HG03457 (cell line): ENCODE results near the gene SPEG.

Source experiments
- ATAC-seq: cut with Tn5 transposase; IDR thresholded peaks from one replicate; pipeline ENCODE4 v1.9.1; 2021; ENCODE audit warnings: moderate number of reproducible peaks; ENCODE audit not compliant: unreplicated experiment

The SPEG gene

DNA sequence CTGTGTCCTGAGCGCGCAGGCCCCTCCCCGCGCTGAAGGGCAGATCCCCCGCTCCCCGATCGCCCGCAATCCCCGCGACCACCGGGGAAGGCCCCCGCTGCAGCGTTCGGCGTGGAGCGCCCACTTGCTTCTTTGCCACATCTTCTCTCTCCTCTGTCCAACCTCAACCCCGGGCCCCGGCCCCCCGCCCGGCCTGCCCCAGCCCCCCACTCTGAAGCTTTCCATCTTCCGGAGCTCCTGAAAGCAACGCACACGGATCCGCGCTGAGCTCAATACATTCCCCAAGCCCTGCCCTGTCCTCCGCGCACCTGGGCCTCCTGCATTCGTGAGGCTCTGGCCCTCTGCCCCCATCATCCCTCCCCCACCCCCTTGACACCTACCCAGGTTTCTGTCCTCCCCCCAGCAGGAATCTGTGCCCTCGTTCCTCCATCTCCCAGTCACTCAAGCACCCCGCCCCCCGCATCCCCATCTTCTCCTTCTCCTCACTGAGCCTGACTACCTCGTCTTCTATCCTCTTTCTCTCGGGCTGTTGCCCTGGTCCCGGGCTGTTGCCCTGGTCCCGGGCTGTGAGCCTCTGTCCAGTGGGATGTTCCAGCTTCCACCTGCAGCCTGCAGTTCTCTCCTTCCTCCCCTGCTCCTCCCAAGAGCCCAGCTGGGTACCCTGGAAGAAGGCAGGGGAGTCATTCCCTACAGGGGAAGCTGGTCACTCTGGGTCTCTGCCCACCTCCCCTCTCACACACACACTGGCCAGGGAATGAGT, 7.8 kb downstream of the SPEG start:
- no peak for ATAC-seq

- no peak for ATAC-seq
Observed at GRCh38 chr2:219443016-219443696, 8.5 kb downstream of the SPEG start.

DNA sequence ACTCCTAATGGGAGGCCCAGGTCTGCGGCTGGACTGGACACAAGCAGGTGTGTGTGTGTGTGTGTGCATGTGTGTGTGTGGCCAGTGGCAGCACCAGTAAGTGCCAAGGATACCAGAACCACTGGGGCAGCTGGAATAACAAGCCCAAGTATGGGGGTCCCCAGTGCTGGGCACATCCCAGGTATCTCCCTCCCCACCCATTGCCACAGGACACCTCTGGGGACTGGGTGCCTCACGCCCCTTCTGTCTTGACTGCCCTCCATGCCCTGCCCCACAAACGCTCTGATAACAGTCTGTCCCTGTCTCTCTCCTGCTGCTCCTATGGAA, 9.0 kb downstream of the SPEG start:
- ATAC-seq: no peak

DNA sequence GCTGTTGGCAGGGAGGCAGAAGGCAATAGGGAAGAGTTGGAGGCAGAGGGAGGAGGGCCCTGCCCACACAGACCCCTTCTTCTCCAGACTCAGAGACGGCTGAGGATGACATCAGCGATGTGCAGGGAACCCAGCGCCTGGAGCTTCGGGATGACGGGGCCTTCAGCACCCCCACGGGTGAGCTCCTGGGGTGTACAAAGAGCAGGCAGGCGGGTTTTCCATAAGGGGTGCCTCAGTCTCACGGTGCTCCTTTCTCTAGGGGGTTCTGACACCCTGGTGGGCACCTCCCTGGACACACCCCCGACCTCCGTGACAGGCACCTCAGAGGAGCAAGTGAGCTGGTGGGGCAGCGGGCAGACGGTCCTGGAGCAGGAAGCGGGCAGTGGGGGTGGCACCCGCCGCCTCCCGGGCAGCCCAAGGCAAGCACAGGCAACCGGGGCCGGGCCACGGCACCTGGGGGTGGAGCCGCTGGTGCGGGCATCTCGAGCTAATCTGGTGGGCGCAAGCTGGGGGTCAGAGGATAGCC, 10.0 kb downstream of the SPEG start:
- ATAC-seq: no peak

DNA sequence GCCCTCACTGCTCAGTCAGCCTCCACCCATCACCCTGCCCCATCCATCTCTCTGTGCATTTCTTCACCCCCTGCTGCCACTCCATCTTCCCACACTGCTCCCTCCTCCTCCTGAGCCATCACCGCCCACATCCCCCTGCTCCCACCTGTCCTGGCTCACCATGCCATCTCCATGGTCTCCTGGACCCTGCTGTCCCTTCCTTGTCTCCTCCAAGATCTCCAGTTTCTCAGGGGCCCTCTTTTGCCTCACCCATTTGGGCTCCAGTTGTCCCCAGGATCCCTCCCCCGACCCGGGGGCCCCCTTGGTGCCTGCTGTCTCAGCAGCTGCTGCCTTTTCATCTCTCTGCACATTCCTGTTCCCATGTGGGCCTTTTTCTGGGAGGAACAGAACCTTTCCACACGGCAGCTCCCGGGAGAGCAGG, 10.6 kb downstream of the SPEG start:
- ATAC-seq: no peak

DNA sequence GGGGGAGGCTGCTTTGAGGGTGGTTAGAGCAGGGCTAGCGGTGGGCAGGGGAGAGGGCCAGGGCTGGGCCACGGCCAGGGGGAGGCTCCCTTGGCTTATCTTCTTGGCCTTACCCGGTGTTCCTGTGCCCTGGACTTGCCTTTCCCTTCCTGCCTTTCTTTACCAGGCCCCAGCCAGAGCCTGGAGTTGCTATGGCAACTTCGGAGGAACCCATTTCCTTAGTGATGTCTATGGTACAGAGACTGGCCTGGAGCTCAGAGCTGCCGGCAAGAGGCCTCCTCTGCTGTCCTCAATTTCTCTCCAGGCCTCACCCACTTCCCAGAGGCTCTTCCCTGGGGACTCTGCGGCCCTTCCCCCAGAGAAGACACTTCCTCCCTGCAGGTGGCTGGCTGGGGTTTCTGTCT, 11.5 kb downstream of the SPEG start:
- no peak for ATAC-seq

DNA sequence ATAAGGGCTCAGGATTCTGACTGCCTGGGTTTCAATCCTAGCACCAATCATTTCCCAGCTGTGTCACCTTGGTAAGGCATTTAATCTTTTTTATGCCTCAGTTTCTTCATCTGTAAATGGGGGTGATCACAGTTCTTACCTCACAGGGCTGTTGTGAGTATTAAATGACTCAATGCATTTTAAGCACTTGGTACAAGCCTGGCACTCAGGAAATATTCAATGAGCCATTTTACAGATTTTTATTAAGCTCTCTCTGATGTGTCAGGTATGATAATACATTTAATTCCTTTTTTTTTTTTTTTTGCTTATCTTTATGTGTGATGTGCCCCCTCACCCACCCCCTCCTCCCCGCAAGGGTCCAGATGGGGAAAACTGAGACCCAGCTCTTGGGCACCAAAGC, 12.0 kb downstream of the SPEG start:
- ATAC-seq: no peak

DNA sequence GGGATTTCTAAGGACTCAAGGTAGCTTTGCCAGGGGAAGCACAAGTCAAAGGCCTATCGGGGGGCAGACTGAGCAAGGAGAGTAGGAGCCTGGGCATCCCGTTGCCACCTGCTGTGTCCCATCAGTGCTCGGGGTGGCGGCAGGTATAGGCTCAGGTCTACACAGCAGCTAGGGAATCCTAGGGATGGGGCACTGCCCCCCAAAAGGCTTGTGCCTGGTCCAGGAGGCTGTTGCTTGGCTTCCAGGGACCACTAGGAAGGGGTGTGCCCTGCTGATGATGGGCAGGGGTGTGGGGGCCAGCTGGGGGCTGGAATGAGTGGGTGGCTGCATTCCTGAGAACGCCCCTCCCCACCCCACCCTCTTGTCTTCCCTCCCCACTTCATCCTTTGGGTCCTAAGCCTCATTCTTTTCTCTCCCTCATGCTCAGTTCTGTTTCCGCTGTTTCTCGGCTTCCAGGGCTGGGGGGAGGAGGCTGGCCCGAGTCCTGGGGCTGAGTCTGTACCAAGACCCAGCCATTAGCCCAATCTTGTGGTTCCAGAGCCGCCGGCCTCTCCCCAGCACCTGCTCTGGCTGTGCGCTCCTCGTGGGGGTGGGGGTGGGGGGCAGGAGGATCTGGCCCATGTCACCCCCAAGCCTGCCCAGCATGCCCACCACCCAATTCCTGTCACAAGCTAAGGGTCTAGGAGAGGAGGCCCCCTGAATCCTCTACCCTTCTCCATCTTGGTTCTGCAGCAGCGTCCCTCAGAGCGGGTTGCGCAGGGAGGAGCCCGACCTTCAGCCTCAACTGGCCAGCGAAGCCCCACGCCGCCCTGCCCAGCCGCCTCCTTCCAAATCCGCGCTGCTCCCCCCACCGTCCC, 12.8 kb downstream of the SPEG start:
- no peak for ATAC-seq

- ATAC-seq: no peak
Observed at GRCh38 chr2:219448099-219448775, 13.6 kb downstream of the SPEG start.

DNA sequence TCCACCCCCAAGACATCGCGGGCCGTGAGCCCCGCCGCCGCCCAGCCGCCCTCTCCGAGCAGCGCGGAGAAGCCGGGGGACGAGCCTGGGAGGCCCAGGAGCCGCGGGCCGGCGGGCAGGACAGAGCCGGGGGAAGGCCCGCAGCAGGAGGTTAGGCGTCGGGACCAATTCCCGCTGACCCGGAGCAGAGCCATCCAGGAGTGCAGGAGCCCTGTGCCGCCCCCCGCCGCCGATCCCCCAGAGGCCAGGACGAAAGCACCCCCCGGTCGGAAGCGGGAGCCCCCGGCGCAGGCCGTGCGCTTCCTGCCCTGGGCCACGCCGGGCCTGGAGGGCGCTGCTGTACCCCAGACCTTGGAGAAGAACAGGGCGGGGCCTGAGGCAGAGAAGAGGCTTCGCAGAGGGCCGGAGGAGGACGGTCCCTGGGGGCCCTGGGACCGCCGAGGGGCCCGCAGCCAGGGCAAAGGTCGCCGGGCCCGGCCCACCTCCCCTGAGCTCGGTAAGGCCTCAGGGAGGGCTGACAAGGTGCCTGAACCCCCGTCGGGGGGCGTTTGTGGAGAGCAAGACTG, 14.2 kb downstream of the SPEG start:
- ATAC-seq: no peak

DNA sequence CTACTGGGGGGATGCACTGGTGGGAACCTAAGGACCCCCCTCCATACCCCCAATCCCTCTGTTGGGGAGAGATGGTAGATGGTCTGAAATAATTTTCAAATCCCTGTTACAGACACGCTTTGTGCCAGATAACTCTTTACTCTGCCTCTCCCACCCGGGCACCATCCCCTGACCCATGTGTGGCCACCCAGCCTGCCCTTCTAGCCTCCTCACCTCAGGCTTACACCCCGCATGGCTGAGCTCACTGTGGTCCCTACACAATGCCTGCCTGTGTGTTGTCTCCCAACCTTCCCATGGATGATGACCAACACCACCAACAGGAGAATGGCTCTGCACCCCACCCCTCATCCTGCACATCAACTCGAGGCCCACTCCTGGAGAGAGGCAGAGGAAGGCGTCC, 15.0 kb downstream of the SPEG start:
- no peak for ATAC-seq

GRCh38 chr2:219451661-219452360, 17.2 kb downstream of the SPEG start:
- ATAC-seq: no peak

DNA sequence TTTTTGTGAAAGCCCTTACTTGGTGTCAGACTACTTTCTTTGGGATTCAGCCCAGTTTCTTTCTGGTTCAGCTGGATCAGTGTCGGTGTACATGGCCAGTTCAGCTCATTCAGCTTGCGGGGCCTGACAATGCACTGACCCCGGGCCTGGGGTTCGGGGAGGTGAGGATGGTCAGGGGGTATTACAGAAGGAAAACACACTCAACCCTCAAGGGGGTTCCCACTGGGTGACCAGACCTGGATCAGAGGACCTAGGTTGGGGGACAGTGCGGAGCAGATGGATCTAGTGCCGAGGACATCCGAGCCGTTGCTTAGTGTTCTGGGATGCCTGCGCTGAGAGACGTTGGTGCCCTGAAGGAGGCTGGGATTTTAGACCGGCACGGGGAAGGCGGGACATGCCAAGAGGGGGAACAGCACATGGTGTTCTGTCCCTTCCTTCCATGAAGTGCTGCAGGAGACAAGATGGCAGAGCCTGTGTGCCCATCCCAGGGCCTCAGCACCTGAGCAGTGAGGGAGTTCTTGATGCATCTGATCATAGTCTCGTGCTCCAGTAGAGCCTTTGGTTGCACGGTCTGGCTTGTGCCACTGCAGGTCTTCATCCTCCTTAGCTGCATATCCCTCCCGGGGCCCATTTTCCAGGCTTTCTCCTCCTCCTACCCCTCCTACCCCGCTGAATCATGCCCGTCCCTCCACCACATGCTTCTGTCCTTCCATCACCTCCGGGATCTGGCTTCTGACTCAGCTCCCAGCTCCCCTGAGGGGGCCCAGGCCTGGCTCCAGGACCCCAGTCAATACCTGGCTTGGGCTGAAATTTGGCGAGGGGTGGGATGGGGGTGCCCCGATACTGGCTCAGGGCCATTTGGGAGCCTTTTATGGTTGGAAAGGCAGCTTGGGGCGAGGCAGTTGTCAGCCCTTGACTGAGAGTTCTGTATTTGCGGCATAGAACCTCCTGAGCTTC, 18.0 kb downstream of the SPEG start:
- no peak for ATAC-seq

GRCh38 chr2:219453671-219454590, 19.3 kb downstream of the SPEG start:
- no peak for ATAC-seq

- no peak for ATAC-seq
Observed at GRCh38 chr2:219455581-219455980, 20.9 kb downstream of the SPEG start.

DNA sequence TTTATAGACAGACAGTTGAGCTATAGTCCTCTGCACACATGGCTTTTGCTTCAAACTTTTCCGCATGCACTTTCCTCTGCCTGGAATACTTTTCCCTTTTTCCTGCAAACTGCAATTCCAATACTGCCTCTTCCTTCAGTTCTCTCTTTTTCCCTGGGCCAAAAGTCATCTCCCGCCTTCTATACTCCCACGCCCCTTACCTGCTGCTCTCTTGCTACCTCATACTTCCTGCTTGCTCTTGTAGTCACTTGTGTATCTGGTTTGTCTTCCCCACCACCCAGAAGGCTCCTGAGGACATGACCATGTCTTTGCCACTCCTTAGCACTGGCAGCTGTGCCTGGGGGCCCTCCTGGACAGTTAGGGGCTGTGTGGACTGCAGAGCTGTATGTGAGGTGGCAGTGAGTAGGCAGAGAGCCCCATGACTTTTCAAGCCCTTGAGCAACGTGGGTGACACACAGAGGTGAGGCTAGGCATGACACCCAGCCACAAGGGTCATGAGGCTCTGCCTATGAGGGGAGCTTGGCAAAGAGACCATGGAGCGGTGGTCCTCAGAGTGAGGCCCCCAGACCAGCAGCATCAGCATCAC, 23.2 kb downstream of the SPEG start:
- no peak for ATAC-seq

GRCh38 chr2:219458996-219459395, 24.4 kb downstream of the SPEG start:
- ATAC-seq: no peak
